ENCODE results near the gene CNGA2.

Gene CNGA2

GRCh38 chrX:151712253-151712652, 22.3 kb upstream of the CNGA2 start:
- no peak for DNase-seq

GRCh38 chrX:151713849-151714248, 20.7 kb upstream of the CNGA2 start:
- DNase-seq: peak in 1 of 2 experiments; percentile 7

- DNase-seq: no peak
Measured at GRCh38 chrX:151714362-151714761, 20.2 kb upstream of the CNGA2 start.

- DNase-seq: no peak
Measured at GRCh38 chrX:151715752-151716151, 18.8 kb upstream of the CNGA2 start, which contains the start of gene FATE1. FATE1 (plus strand) TSS chrX:151716035; CDS start chrX:151716120, 85 bp downstream.

- DNase-seq: peak in 1 of 2 experiments; percentile 16
Measured at GRCh38 chrX:151722241-151722846, 12.2 kb upstream of the CNGA2 start.

GRCh38 chrX:151723156-151723760, 11.3 kb upstream of the CNGA2 start:
- no peak for DNase-seq

GRCh38 chrX:151724563-151725337, 9.8 kb upstream of the CNGA2 start:
- DNase-seq: no peak

GRCh38 chrX:151725338-151725614, 9.3 kb upstream of the CNGA2 start:
- DNase-seq: no peak

- no peak for DNase-seq
Measured at GRCh38 chrX:151726751-151727150, 7.8 kb upstream of the CNGA2 start.

- no peak for DNase-seq
Measured at GRCh38 chrX:151727346-151727745, 7.2 kb upstream of the CNGA2 start.

- no peak for DNase-seq
Measured at GRCh38 chrX:151729056-151729725, 5.4 kb upstream of the CNGA2 start.

- DNase-seq: no peak
Measured at GRCh38 chrX:151735219-151735618, 673 bp downstream of the CNGA2 start.

- DNase-seq: no peak
Measured at GRCh38 chrX:151736685-151737084, 2.1 kb downstream of the CNGA2 start.

GRCh38 chrX:151737494-151737893, 2.9 kb downstream of the CNGA2 start:
- DNase-seq: no peak

- no peak for DNase-seq
Measured at GRCh38 chrX:151738751-151739150, 4.2 kb downstream of the CNGA2 start.

GRCh38 chrX:151741606-151742005, 7.1 kb downstream of the CNGA2 start:
- DNase-seq: no peak

GRCh38 chrX:151742311-151742710, 7.8 kb downstream of the CNGA2 start:
- no peak for DNase-seq

- no peak for DNase-seq
Measured at GRCh38 chrX:151743651-151744470, 9.3 kb downstream of the CNGA2 start.

- no peak for DNase-seq
Measured at GRCh38 chrX:151745651-151746050, 11.1 kb downstream of the CNGA2 start.

GRCh38 chrX:151746502-151746901, 12.0 kb downstream of the CNGA2 start:
- DNase-seq: no peak

- DNase-seq: no peak
Measured at GRCh38 chrX:151750511-151750910, 16.0 kb downstream of the CNGA2 start.

- no peak for DNase-seq
Measured at GRCh38 chrX:151752847-151753246, 18.3 kb downstream of the CNGA2 start.
